ENCODE measurements around the gene ABI2.

- TF ChIP-seq CTCF (conservative IDR thresholded peaks at IDR 0.05 in 1 of 2, IDR thresholded peaks at IDR 0.05 in 1 of 2; ENCODE audit: low read depth in 1 of 2, low read length in 2 of 2) = no peak
- no peak for TF ChIP-seq EZH2 (IDR thresholded peaks at IDR 0.05; ENCODE audit: low read length, missing control alignments)
Observed at GRCh38 chr2:203407496-203407895, 79.3 kb downstream of the ABI2 start.

Measured in fibroblast of lung (primary cell).